GM06990 (cell line): Measurements from ENCODE around the gene NBEA.

Source experiments
- DNase-seq: peaks from one replicate; pipeline ENCODE4 v3.0.0-alpha.2; 2011; ENCODE audit not compliant: insufficient read length; ENCODE audit errors: extremely low read depth
- H3K27me3 ChIP-seq: replicated peaks from 2 replicates; pipeline ENCODE4 v1.6.0; 2011; ENCODE audit warnings: low read length; ENCODE audit not compliant: control insufficient read depth, insufficient read depth
- H3K36me3 ChIP-seq: 2 replicates; pipeline ENCODE4 v1.5.1; 2011; ENCODE audit warnings: low read length; ENCODE audit not compliant: control insufficient read depth, insufficient read depth
- H3K4me3 ChIP-seq: replicated peaks from 2 replicates; pipeline ENCODE4 v1.5.1; 2011; ENCODE audit warnings: low read depth, mild to moderate bottlenecking, control low read depth, low read length
- TF ChIP-seq, protein P1 (sequence below): IDR thresholded peaks from 2 replicates; pipeline ENCODE4 v1.5.1; 2011; ENCODE audit warnings: low read length, control low read depth, mild to moderate bottlenecking, inconsistent platforms; ENCODE audit not compliant: insufficient read depth, poor library complexity, severe bottlenecking

The NBEA gene

GRCh38 chr13:35164324-35164932 is 222.4 kb downstream of the NBEA start:
- H3K4me3 ChIP-seq, result no peak overlapping the region
- peak; percentile 37 for DNase-seq
- H3K27me3 ChIP-seq, result no peaks in the 10 kb centered on the region
- TF ChIP-seq, protein P1, sequence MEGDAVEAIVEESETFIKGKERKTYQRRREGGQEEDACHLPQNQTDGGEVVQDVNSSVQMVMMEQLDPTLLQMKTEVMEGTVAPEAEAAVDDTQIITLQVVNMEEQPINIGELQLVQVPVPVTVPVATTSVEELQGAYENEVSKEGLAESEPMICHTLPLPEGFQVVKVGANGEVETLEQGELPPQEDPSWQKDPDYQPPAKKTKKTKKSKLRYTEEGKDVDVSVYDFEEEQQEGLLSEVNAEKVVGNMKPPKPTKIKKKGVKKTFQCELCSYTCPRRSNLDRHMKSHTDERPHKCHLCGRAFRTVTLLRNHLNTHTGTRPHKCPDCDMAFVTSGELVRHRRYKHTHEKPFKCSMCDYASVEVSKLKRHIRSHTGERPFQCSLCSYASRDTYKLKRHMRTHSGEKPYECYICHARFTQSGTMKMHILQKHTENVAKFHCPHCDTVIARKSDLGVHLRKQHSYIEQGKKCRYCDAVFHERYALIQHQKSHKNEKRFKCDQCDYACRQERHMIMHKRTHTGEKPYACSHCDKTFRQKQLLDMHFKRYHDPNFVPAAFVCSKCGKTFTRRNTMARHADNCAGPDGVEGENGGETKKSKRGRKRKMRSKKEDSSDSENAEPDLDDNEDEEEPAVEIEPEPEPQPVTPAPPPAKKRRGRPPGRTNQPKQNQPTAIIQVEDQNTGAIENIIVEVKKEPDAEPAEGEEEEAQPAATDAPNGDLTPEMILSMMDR, result peak; percentile 48
- H3K36me3 ChIP-seq, result no peaks in the 10 kb centered on the region

DNA sequence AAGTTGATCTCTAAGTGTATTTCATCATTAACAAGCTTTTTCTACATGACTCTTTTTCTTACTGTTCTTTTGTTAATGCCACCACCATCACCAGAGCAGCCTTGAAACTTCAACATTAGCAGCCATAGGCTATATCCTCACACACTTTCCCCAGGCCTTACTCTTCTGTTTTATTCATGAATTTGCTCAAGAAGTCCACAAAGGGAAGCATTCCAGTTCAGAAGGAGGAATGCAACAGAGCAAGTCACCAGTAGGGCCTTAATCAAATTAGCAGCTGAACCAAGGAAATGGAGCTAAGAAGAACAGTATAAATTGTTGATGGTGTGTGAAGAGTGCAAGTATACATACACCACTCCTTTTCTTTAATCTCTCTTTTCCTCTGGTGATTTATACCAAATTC is 223.1 kb downstream of the NBEA start:
- no peak for DNase-seq
- Histone ChIP-seq H3K27me3 (no peaks in the 10 kb centered on the region), H3K36me3 (no peaks in the 10 kb centered on the region), H3K4me3 (no peak overlapping the region)
- TF ChIP-seq, protein P1, result peak; percentile 2

- DNase-seq, result no peak
- H3K36me3 ChIP-seq, result no peaks in the 10 kb centered on the region
Observed at GRCh38 chr13:35179494-35179893, 237.4 kb downstream of the NBEA start.

DNA sequence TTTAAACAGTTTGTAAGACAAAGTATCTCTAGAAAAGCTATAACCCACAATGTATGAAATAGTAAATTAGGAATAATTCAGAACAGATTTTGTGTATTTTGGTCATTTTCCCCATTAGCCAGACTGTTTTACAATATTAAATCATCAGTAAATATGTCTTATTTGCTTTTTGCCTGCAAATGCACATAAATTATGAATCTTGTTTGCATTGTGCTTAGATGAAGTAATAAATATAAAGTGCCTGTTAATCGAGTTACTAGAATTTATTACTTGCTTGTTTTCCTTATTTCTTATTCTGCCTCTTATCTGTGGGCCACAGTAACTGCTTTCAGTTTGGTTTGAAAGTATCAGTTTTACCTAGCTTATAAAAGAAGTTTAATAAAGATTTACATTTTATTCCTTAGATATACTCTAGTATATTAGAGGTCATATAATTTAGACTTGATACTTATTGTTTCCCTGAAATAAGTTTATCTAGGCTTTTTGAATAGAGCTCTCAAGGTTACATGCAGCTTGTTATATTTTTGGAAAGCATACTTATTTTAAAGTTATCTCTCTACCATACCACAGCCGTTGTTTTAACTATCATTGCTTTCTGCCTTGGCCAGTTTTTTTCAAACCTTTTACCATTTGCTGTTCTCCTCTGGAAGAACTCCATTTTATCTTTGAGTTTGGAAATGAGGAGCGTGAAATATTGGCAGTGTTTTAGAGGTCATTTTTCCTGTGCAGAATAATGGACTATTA is 238.0 kb downstream of the NBEA start:
- TF ChIP-seq, protein P1, result no peak
- H3K4me3 ChIP-seq, result no peak overlapping the region
- no peak for DNase-seq

More at GRCh38 chr13:35179494-35179893, 237.4 kb downstream of the NBEA start:
- TF ChIP-seq, protein P1, result no peak
- Histone ChIP-seq H3K4me3 (no peak overlapping the region), H3K27me3 (no peaks in the 10 kb centered on the region)

GRCh38 chr13:35190241-35190640 is 248.2 kb downstream of the NBEA start:
- Histone ChIP-seq H3K4me3 (no peak overlapping the region), H3K36me3 (no peaks in the 10 kb centered on the region), H3K27me3 (no peaks in the 10 kb centered on the region)
- TF ChIP-seq, protein P1, result no peak
- no peak for DNase-seq

More for the DNA sequence above, 238.0 kb downstream of the NBEA start:
- H3K36me3 ChIP-seq, result no peaks in the 10 kb centered on the region
- no peaks in the 10 kb centered on the region for H3K27me3 ChIP-seq
